ENCODE measurements around the gene UBE2O. TPM values are rescaled to one million over a fixed set of nuclear protein-coding genes. Genes with fewer than 3 reads are reported as not detected.

Gene UBE2O
- total RNA-seq, 1 donor from 2014 or later = 94.3 TPM

DNA sequence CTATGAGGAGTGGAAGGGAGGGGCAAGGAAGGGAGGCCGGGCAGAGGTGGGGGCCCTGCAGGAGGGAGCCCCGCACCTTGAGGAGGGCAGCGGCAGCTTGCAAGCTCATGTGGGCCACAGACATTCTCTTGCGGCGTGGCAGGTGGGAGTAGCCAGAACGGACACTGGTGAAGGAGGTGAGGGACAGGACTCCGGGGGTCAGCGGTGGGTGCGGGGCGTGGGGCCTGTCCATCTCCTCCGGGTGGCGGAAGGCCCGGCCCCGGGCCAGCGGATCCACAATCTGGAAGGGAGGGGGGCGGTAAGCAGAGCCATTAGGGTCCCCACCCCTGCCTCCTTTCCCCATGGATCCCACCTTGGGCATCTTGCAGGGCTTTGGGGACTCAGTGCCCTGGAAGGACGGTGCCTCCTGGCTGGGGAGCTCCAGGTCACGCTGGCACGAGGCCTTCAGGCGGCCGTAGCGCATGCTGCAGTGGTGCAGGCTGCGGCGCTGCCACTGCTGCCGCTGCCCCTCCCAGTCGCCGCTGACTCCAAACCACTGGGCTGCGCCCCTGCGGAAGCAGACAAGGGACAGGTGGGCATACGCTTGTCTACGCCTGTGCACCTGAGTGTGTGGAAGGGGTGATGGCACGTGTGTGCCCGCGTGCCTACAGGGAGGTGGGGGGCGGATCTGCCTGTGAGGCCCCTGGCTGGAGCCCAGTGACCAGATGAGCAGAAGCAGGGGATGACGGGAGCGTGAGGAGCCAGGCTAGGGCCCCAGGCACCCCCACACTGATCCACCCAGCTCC lies 26.0 kb upstream of the UBE2O start:
- no peak for DNase-seq
- H3K36me3 Mint-ChIP-seq (ENCODE audit: unreplicated experiment) = no peaks in the 10 kb centered on the region
- peaks cover 9% of the 10 kb centered on the region for H3K4me1 Mint-ChIP-seq (ENCODE audit: low read depth, unreplicated experiment)
- H3K27ac Mint-ChIP-seq (ENCODE audit: unreplicated experiment) = no peak overlapping the region
- H3K9me3 Mint-ChIP-seq (ENCODE audit: unreplicated experiment) = peaks cover 7% of the 10 kb centered on the region
- no peak for TF ChIP-seq CTCF (IDR thresholded peaks at IDR 0.05; ENCODE audit: partially characterized antibody, unreplicated experiment)
- H3K4me3 Mint-ChIP-seq (ENCODE audit: unreplicated experiment) = no peak overlapping the region
- no peaks in the 10 kb centered on the region for H3K27me3 Mint-ChIP-seq (ENCODE audit: unreplicated experiment)

DNA sequence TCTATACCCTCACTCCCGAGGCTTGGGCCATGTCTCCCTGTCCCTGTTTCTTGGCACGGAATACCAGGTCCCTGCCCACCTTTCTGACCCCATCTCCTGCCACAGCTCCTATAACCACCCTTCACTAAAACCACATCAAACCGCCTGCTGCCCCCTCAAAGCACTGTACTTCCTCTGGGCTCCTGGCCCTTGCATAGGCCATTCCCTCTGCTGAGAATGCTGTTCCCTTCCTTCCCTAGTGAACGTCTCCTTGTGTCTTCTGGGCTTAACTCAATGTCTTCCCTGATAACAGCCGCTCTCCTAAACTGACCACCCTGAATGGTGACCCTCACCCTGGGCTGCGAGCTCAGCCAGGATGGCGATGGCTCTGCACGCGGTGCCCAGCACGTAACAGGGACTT lies 25.1 kb upstream of the UBE2O start:
- Mint-ChIP-seq H3K9me3 (ENCODE audit: unreplicated experiment) (peaks cover 5% of the 10 kb centered on the region), H3K4me3 (ENCODE audit: unreplicated experiment) (no peak overlapping the region), H3K36me3 (ENCODE audit: unreplicated experiment) (no peaks in the 10 kb centered on the region), H3K4me1 (ENCODE audit: low read depth, unreplicated experiment) (peaks cover 9% of the 10 kb centered on the region), H3K27ac (ENCODE audit: unreplicated experiment) (no peak overlapping the region), H3K27me3 (ENCODE audit: unreplicated experiment) (no peaks in the 10 kb centered on the region)
- no peak for DNase-seq
- no peak for TF ChIP-seq CTCF (IDR thresholded peaks at IDR 0.05; ENCODE audit: partially characterized antibody, unreplicated experiment)

DNA sequence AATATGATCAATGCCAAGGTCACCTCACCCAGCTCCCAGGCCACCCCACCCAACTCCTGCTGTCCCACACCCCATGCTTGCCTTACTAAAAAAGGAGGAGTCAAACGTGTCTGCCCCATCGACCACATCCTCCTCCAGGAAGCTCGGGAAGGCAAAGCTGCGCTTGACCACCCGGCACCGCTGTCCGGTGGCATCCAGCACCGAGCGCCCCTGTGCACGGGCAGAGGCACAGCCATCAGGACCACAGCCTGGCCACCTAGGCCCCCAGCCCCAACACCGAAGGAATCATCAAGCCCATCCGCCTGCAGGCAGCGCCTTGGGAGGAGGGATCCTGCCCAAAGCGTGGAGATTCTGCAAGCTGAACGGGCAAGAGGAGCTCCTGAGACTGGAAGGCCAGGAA lies 24.6 kb upstream of the UBE2O start:
- Mint-ChIP-seq H3K4me3 (ENCODE audit: unreplicated experiment) (no peak overlapping the region), H3K27ac (ENCODE audit: unreplicated experiment) (no peak overlapping the region), H3K9me3 (ENCODE audit: unreplicated experiment) (peaks cover 5% of the 10 kb centered on the region), H3K36me3 (ENCODE audit: unreplicated experiment) (no peaks in the 10 kb centered on the region), H3K4me1 (ENCODE audit: low read depth, unreplicated experiment) (peaks cover 9% of the 10 kb centered on the region), H3K27me3 (ENCODE audit: unreplicated experiment) (no peaks in the 10 kb centered on the region)
- DNase-seq = no peak
- TF ChIP-seq CTCF (IDR thresholded peaks at IDR 0.05; ENCODE audit: partially characterized antibody, unreplicated experiment) = no peak

DNA sequence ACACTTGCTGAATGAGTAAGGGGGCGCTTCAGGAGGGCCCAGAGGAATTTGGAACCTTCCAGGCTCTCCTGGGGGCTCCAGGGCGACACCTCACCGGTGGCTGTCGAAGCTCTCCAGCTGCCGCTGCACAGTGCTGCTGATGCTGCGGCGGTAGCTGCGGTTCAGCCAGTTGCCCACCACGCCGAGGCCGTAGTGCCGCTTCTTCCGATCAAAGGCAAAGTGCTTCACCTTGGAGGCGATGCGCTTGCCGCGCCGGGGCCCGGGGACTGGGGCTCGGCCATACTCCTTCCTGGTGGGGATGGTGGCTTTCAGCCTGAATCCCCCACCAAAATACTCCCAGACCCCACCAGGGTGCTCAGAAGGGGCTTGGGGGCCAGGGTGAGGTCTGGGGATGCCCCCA lies 23.8 kb upstream of the UBE2O start:
- no peak for DNase-seq
- Mint-ChIP-seq H3K27ac (ENCODE audit: unreplicated experiment) (no peak overlapping the region), H3K4me3 (ENCODE audit: unreplicated experiment) (no peak overlapping the region), H3K9me3 (ENCODE audit: unreplicated experiment) (no peaks in the 10 kb centered on the region), H3K4me1 (ENCODE audit: low read depth, unreplicated experiment) (peaks cover 6% of the 10 kb centered on the region), H3K27me3 (ENCODE audit: unreplicated experiment) (no peaks in the 10 kb centered on the region), H3K36me3 (ENCODE audit: unreplicated experiment) (no peaks in the 10 kb centered on the region)
- TF ChIP-seq CTCF (IDR thresholded peaks at IDR 0.05; ENCODE audit: partially characterized antibody, unreplicated experiment) = no peak

GRCh38 chr17:76475302-76475701 lies 22.4 kb upstream of the UBE2O start:
- no peak for TF ChIP-seq CTCF (IDR thresholded peaks at IDR 0.05; ENCODE audit: partially characterized antibody, unreplicated experiment)
- Mint-ChIP-seq H3K27ac (ENCODE audit: unreplicated experiment) (peak overlapping the region; percentile 55), H3K9me3 (ENCODE audit: unreplicated experiment) (no peaks in the 10 kb centered on the region), H3K27me3 (ENCODE audit: unreplicated experiment) (peaks cover 5% of the 10 kb centered on the region), H3K36me3 (ENCODE audit: unreplicated experiment) (no peaks in the 10 kb centered on the region), H3K4me3 (ENCODE audit: unreplicated experiment) (no peak overlapping the region), H3K4me1 (ENCODE audit: low read depth, unreplicated experiment) (no peaks in the 10 kb centered on the region)
- DNase-seq = no peak
